Activated naive CD4-positive, alpha-beta T cell treated with anti-CD3 and anti-CD28 coated beads for 36 hours (primary cell): ENCODE data around the gene PAAF1. TPM values are rescaled to one million over a fixed set of nuclear protein-coding genes. Genes with fewer than 3 reads are reported as not detected.
"Not testable (repeated sequence)": the region's sequence is repeated elsewhere in the genome, so short reads cannot be mapped to it uniquely, and the experiment has no call there.

Experiments
- CTCF ChIA-PET: fragments of 350-600 bp; sonication (Branson Sonifier 250); formaldehyde crosslinking; loops from one replicate; lab custom pipeline; 2021; ENCODE audit warnings: antibody characterized with exemption; lab: Charles Lee
- DNase-seq: peaks from one replicate; pipeline ENCODE4 v3.0.0-alpha.2; 2020
- H3K27ac Mint-ChIP-seq: one replicate; pipeline ENCODE4 v1.8.0; 2021; ENCODE audit warnings: mild to moderate bottlenecking, mixed read lengths
- H3K27me3 Mint-ChIP-seq: one replicate; pipeline ENCODE4 v1.8.0; 2021; ENCODE audit warnings: low read depth, mixed read lengths
- H3K36me3 Mint-ChIP-seq: one replicate; pipeline ENCODE4 v1.8.0; 2021; ENCODE audit warnings: low read depth, mixed read lengths
- H3K4me1 Mint-ChIP-seq: one replicate; pipeline ENCODE4 v1.8.0; 2021; ENCODE audit warnings: low read depth, mixed read lengths
- H3K4me3 Mint-ChIP-seq: one replicate; pipeline ENCODE4 v1.8.0; 2021; ENCODE audit warnings: mild to moderate bottlenecking, moderate library complexity, mixed read lengths
- H3K9me3 Mint-ChIP-seq: one replicate; pipeline ENCODE4 v1.8.0; 2021; ENCODE audit warnings: mixed read lengths
- intact Hi-C: fragments of 100-400 bp; cut with micrococcal nuclease; formaldehyde crosslinking; loops from one replicate; pipeline ENCODE4 v1.15.1; 2023
- total RNA-seq, 2 experiments: library from RNA; stranded (reverse); gene quantifications; one replicate each; pipeline ENCODE4 v1.2.3, GENCODE V29; 2021

Gene PAAF1
- total RNA-seq, 2 experiments from 2014 or later: 29.7 to 30.4 TPM

- Mint-ChIP-seq H3K4me3 (no peak overlapping the region), H3K27me3 (no peaks in the 10 kb centered on the region), H3K27ac (no peak overlapping the region), H3K9me3 (no peaks in the 10 kb centered on the region), H3K4me1 (no peaks in the 10 kb centered on the region), H3K36me3 (peaks cover 16% of the 10 kb centered on the region)
- CTCF ChIA-PET: interaction anchor here (1.5 kb wide), 1 partner anchor 115 kb away, joined by 3 read pairs; no protein-coding TSS in a partner anchor
- intact Hi-C loops: no loop called here
- no peak for DNase-seq
Observed at GRCh38 chr11:73862986-73863385, 13.8 kb upstream of the PAAF1 start.

- intact Hi-C loops: no loop called here
- Mint-ChIP-seq H3K27me3 (no peaks in the 10 kb centered on the region), H3K27ac (no peak overlapping the region), H3K36me3 (peaks cover 9% of the 10 kb centered on the region), H3K9me3 (no peaks in the 10 kb centered on the region), H3K4me3 (no peak overlapping the region), H3K4me1 (peaks cover 2% of the 10 kb centered on the region)
- DNase-seq: no peak
- CTCF ChIA-PET: interaction anchor here (0.7 kb wide), 1 partner anchor 11 kb away, joined by 3 read pairs; the partner anchor contains the start of genes COA4 and PAAF1
Observed at GRCh38 chr11:73866095-73866579, 10.7 kb upstream of the PAAF1 start.

- no peak for DNase-seq
- no peaks in the 10 kb centered on the region for H3K9me3 Mint-ChIP-seq
- intact Hi-C loops: no loop called here
- peaks cover 8% of the 10 kb centered on the region for H3K36me3 Mint-ChIP-seq
- H3K27ac Mint-ChIP-seq: no peak overlapping the region
- H3K27me3 Mint-ChIP-seq: no peaks in the 10 kb centered on the region
- CTCF ChIA-PET: interaction anchor here (0.7 kb wide), 1 partner anchor 11 kb away, joined by 3 read pairs; the partner anchor contains the start of genes COA4 and PAAF1
- H3K4me3 Mint-ChIP-seq: no peak overlapping the region
- H3K4me1 Mint-ChIP-seq: peaks cover 2% of the 10 kb centered on the region
Observed at GRCh38 chr11:73866586-73866996, 10.2 kb upstream of the PAAF1 start.

- CTCF ChIA-PET: no interaction called here
- peaks cover 25% of the 10 kb centered on the region for H3K36me3 Mint-ChIP-seq
- peaks cover 14% of the 10 kb centered on the region for H3K4me1 Mint-ChIP-seq
- no peak for DNase-seq
- no peaks in the 10 kb centered on the region for H3K27me3 Mint-ChIP-seq
- intact Hi-C loops: no loop called here
- H3K4me3 Mint-ChIP-seq: no peak overlapping the region
- no peak overlapping the region for H3K27ac Mint-ChIP-seq
- no peaks in the 10 kb centered on the region for H3K9me3 Mint-ChIP-seq
Observed at GRCh38 chr11:73869332-73869949, 7.4 kb upstream of the PAAF1 start.

- CTCF ChIA-PET: no interaction called here
- DNase-seq: no peak
- Mint-ChIP-seq H3K4me3 (no peak overlapping the region), H3K4me1 (peaks cover 22% of the 10 kb centered on the region), H3K27me3 (no peaks in the 10 kb centered on the region), H3K36me3 (peaks cover 29% of the 10 kb centered on the region), H3K27ac (peak overlapping the region; percentile 8), H3K9me3 (no peaks in the 10 kb centered on the region)
- intact Hi-C loops: no loop called here
Observed at GRCh38 chr11:73870261-73870660, 6.5 kb upstream of the PAAF1 start.

GRCh38 chr11:73872749-73873357 lies 3.9 kb upstream of the PAAF1 start:
- intact Hi-C loops: no loop called here
- H3K4me3 Mint-ChIP-seq: no peak overlapping the region
- peaks cover 35% of the 10 kb centered on the region for H3K4me1 Mint-ChIP-seq
- H3K36me3 Mint-ChIP-seq: peaks cover 39% of the 10 kb centered on the region
- CTCF ChIA-PET: interaction anchor here (0.6 kb wide), 1 partner anchor 470 kb away, joined by 4 read pairs; no protein-coding TSS in a partner anchor
- no peak for DNase-seq
- no peak overlapping the region for H3K27ac Mint-ChIP-seq
- no peaks in the 10 kb centered on the region for H3K27me3 Mint-ChIP-seq
- H3K9me3 Mint-ChIP-seq: no peaks in the 10 kb centered on the region

- Mint-ChIP-seq H3K4me3 (peak overlapping the region; percentile 95), H3K4me1 (peaks cover 42% of the 10 kb centered on the region), H3K9me3 (no peaks in the 10 kb centered on the region), H3K27ac (peak overlapping the region; percentile 92), H3K27me3 (no peaks in the 10 kb centered on the region), H3K36me3 (peaks cover 37% of the 10 kb centered on the region)
- DNase-seq: no peak
- intact Hi-C loops: loop anchor here (5.0 kb wide), 1 partner anchor 498 kb away; the partner anchor contains the start of gene RELT
- CTCF ChIA-PET: no interaction called here
Observed at GRCh38 chr11:73875380-73875779, 1.4 kb upstream of the PAAF1 start.

GRCh38 chr11:73875840-73876239 lies 959 bp upstream of the PAAF1 start:
- no peak for DNase-seq
- H3K27me3 Mint-ChIP-seq: no peaks in the 10 kb centered on the region
- H3K4me3 Mint-ChIP-seq: peak overlapping the region; percentile 95
- CTCF ChIA-PET: no interaction called here
- no peaks in the 10 kb centered on the region for H3K9me3 Mint-ChIP-seq
- peak overlapping the region; percentile 92 for H3K27ac Mint-ChIP-seq
- intact Hi-C loops: loop anchor here (1.0 to 5.0 kb wide), 8 partner anchors 88 to 617 kb away; partner anchors contain the start of genes FAM168A, LIPT2, RAB6A and RELT
- peaks cover 36% of the 10 kb centered on the region for H3K36me3 Mint-ChIP-seq
- peaks cover 42% of the 10 kb centered on the region for H3K4me1 Mint-ChIP-seq

GRCh38 chr11:73878771-73879170 lies 2.0 kb downstream of the PAAF1 start:
- no peaks in the 10 kb centered on the region for H3K27me3 Mint-ChIP-seq
- no peak overlapping the region for H3K27ac Mint-ChIP-seq
- CTCF ChIA-PET: interaction anchor here (1.9 kb wide), 1 partner anchor 253 kb away, joined by 8 read pairs; no protein-coding TSS in a partner anchor
- H3K4me1 Mint-ChIP-seq: peaks cover 36% of the 10 kb centered on the region
- peaks cover 21% of the 10 kb centered on the region for H3K36me3 Mint-ChIP-seq
- H3K4me3 Mint-ChIP-seq: no peak overlapping the region
- no peak for DNase-seq
- no peaks in the 10 kb centered on the region for H3K9me3 Mint-ChIP-seq
- intact Hi-C loops: loop anchor here (5.0 kb wide), 1 partner anchor 501 kb away; the partner anchor contains the start of gene RELT

GRCh38 chr11:73880449-73880848 lies 3.6 kb downstream of the PAAF1 start:
- not testable (repeated sequence) for H3K27ac Mint-ChIP-seq, H3K27me3 Mint-ChIP-seq
- peaks cover 22% of the 10 kb centered on the region for H3K4me1 Mint-ChIP-seq

GRCh38 chr11:73883856-73884255 lies 7.1 kb downstream of the PAAF1 start:
- H3K36me3 Mint-ChIP-seq: peaks cover 12% of the 10 kb centered on the region

More at GRCh38 chr11:73880449-73880848, 3.6 kb downstream of the PAAF1 start:
- CTCF ChIA-PET, H3K4me3 Mint-ChIP-seq, H3K9me3 Mint-ChIP-seq, DNase-seq, intact Hi-C loops: not testable (repeated sequence)
- H3K36me3 Mint-ChIP-seq: peaks cover 10% of the 10 kb centered on the region

GRCh38 chr11:73888244-73888643 lies 11.4 kb downstream of the PAAF1 start:
- no peak overlapping the region for H3K27ac Mint-ChIP-seq
- intact Hi-C loops: no loop called here
- no peak for DNase-seq
- H3K4me1 Mint-ChIP-seq: peaks cover 11% of the 10 kb centered on the region
- no peak overlapping the region for H3K4me3 Mint-ChIP-seq
- no peaks in the 10 kb centered on the region for H3K27me3 Mint-ChIP-seq
- H3K9me3 Mint-ChIP-seq: no peaks in the 10 kb centered on the region
- peaks cover 18% of the 10 kb centered on the region for H3K36me3 Mint-ChIP-seq
- CTCF ChIA-PET: no interaction called here

More at GRCh38 chr11:73883856-73884255, 7.1 kb downstream of the PAAF1 start:
- Mint-ChIP-seq H3K9me3 (no peaks in the 10 kb centered on the region), H3K4me3 (no peak overlapping the region), H3K27me3 (no peaks in the 10 kb centered on the region), H3K27ac (no peak overlapping the region), H3K4me1 (peaks cover 10% of the 10 kb centered on the region)
- CTCF ChIA-PET: interaction anchor here (0.7 kb wide), 1 partner anchor 189 kb away, joined by 3 read pairs; no protein-coding TSS in a partner anchor
- intact Hi-C loops: no loop called here
- DNase-seq: no peak
